ENCODE results near the gene KIFC1. TPM values are rescaled to one million over a fixed set of nuclear protein-coding genes. Genes with fewer than 3 reads are reported as not detected.

Gene KIFC1
- total and polyA plus RNA-seq, 2 of the 4 experiments (the other 2 are of a cell fraction): 33.9 to 40.6 TPM

DNA sequence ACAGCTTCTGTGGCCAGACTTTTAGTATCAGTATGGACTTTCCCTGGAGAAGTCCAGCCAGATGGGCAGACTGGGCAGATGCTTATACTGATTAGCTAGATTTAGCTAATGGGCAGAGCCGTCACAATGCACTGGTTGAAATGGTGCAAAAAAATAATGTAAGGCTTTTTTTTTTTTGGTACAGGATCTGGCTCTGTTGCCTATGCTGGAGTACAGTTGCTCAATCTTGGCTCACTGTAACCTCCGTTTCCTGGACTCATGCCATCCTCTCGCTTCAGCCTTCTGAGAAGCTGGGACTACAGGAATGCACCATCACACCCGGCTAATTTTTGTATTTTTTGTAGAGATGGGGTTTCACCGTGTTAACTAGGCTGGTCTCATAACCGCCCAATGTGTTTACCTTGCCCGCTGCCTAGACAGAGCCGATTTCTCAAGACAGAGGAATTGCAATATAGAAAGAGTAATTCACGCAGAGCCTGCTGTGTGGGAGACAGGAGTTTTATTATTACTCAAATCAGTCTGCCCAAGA lies 16.4 kb upstream of the KIFC1 start:
- Histone ChIP-seq H4K5ac (ENCODE audit: low read depth, low read length) (no peak overlapping the region), H2AK9ac (replicated peaks; ENCODE audit: low read depth, low read length, poor library complexity) (no peak overlapping the region), H3K9ac (ENCODE audit: low read depth, low read length) (no peak overlapping the region), H4K8ac (ENCODE audit: low read depth in 2 of 2, low read length in 2 of 2) (no peak overlapping the region), H3K27me3 (ENCODE audit: control insufficient read depth, insufficient read depth, low read length) (peaks cover 2% of the 10 kb centered on the region; the same call in 1 of the 2 replicates), H3K4ac (ENCODE audit: low read depth, low read length) (no peak overlapping the region), H2BK5ac (ENCODE audit: low read depth, low read length, poor library complexity, severe bottlenecking) (no peak overlapping the region), H3K9me3 (ENCODE audit: control insufficient read depth, insufficient read depth, low read length) (no peaks in the 10 kb centered on the region), H3K79me1 (ENCODE audit: low read depth in 1 of 2, low read length in 2 of 2) (no peaks in the 10 kb centered on the region), H3K14ac (replicated peaks; ENCODE audit: low read depth, low read length) (no peak overlapping the region), H3K4me3 (ENCODE audit: insufficient read depth, low read depth, low read length) (no peak overlapping the region), H3K18ac (ENCODE audit: low read depth, low read length) (no peak overlapping the region), H3K36me3 (ENCODE audit: control insufficient read depth, insufficient read depth, low read length) (no peaks in the 10 kb centered on the region), H4K91ac (ENCODE audit: insufficient read depth, low read depth, low read length) (no peak overlapping the region), H2BK15ac (ENCODE audit: low read depth, low read length) (no peak overlapping the region), H4K20me1 (ENCODE audit: insufficient read depth, low read length) (no peaks in the 10 kb centered on the region), H3K4me1 (ENCODE audit: control insufficient read depth, insufficient read depth, low read length) (no peaks in the 10 kb centered on the region), H2AFZ (replicated peaks; ENCODE audit: low read length, poor library complexity) (no peak overlapping the region), H3K23ac (ENCODE audit: low read depth, low read length) (no peak overlapping the region), H2AK5ac (ENCODE audit: low read depth, low read length) (no peak overlapping the region), H2BK20ac (ENCODE audit: low read depth, low read length) (no peak overlapping the region), H3K4me2 (ENCODE audit: low read depth, low read length) (no peak overlapping the region; the same call in 1 of the 2 replicates), H3K9me1 (ENCODE audit: insufficient read depth, low read length) (no peaks in the 10 kb centered on the region), H3K27ac (ENCODE audit: insufficient read depth, low read length) (no peak overlapping the region), H2BK120ac (ENCODE audit: low read depth, low read length) (no peak overlapping the region), H3K56ac (ENCODE audit: extremely low read depth, insufficient read depth, low read length) (no peak overlapping the region)
- ChIA-PET CTCF (interaction anchor here (0.9 to 1.2 kb wide), 2 partner anchors 9 to 76 kb away, joined by 3 read pairs; no protein-coding TSS in a partner anchor), POLR2A (ENCODE audit: unreplicated experiment) (interaction anchor here (0.6 kb wide), 1 partner anchor 16 kb away, joined by 3 read pairs; no protein-coding TSS in a partner anchor)
- 29% methylated on average over 3 of the region's 9 CpGs; no CpG with 5 or more reads in 1 of the 2 experiments for WGBS, 2 experiments (ENCODE audit: extremely low coverage in 2 of 2, insufficient read length in 1 of 2)
- intact Hi-C loops (cut with micrococcal nuclease) (no loop called here), dilution Hi-C loops (cut with HindIII; ENCODE audit: low sequenced_read_pairs, unreplicated experiment) (no loop called here), in situ Hi-C loops (cut with MboI; ENCODE audit: low sequenced_read_pairs) (no loop called here)
- TF ChIP-seq MXI1 (IDR thresholded peaks at IDR 0.05; ENCODE audit: borderline replicate concordance, low read depth, low read length) (no peak), CEBPB (IDR thresholded peaks at IDR 0.05; ENCODE audit: low read depth, low read length) (peak; percentile 94)
- BruUV-seq (replicated peaks): no TSS peak
- peak; percentile 78 for ATAC-seq (ENCODE audit: low read depth)
- peak; percentile 84 for DNase-seq
